Measurements from ENCODE around the gene IL12RB1. TPM values are rescaled to one million over a fixed set of nuclear protein-coding genes. Genes with fewer than 3 reads are reported as not detected.
A peak's percentile ranks its signal among the peaks of the same experiment; 100 is the strongest.

Gene IL12RB1
- total and polyA plus RNA-seq, 12 donors = 0.28 to 7.4 (median 1.8) TPM; not detected in 1

- intact Hi-C loops (cut with DNase I) = no loop called here
- Histone ChIP-seq H3K4me1 (replicated peaks in 1 of 2) (peaks cover 25 to 56% of the 10 kb centered on the region in 2 donors), H3K27me3 (no peaks in the 10 kb centered on the region), H3K27ac (peak overlapping the region; percentile 55 to 92 (median 85)), H3K36me3 (replicated peaks in 1 of 2) (no peaks in the 10 kb centered on the region), H3K4me3 (no peak overlapping the region), H3K9me3 (replicated peaks in 1 of 3) (no peaks in the 10 kb centered on the region)
- TF ChIP-seq, protein P1, sequence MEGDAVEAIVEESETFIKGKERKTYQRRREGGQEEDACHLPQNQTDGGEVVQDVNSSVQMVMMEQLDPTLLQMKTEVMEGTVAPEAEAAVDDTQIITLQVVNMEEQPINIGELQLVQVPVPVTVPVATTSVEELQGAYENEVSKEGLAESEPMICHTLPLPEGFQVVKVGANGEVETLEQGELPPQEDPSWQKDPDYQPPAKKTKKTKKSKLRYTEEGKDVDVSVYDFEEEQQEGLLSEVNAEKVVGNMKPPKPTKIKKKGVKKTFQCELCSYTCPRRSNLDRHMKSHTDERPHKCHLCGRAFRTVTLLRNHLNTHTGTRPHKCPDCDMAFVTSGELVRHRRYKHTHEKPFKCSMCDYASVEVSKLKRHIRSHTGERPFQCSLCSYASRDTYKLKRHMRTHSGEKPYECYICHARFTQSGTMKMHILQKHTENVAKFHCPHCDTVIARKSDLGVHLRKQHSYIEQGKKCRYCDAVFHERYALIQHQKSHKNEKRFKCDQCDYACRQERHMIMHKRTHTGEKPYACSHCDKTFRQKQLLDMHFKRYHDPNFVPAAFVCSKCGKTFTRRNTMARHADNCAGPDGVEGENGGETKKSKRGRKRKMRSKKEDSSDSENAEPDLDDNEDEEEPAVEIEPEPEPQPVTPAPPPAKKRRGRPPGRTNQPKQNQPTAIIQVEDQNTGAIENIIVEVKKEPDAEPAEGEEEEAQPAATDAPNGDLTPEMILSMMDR (IDR thresholded peaks at IDR 0.05) = no peak
- TF ChIP-seq POLR2A (IDR thresholded peaks at IDR 0.05) = no peak
- 28 to 42% (median 34%) methylated on average over 9 to 16 of the region's 16 CpGs for WGBS, 4 donors
- DNase-seq = peak; percentile 71 to 91 (median 83)
These were observed 66.3 kb downstream of the IL12RB1 start for GRCh38 chr19:18020212-18021085.

DNA sequence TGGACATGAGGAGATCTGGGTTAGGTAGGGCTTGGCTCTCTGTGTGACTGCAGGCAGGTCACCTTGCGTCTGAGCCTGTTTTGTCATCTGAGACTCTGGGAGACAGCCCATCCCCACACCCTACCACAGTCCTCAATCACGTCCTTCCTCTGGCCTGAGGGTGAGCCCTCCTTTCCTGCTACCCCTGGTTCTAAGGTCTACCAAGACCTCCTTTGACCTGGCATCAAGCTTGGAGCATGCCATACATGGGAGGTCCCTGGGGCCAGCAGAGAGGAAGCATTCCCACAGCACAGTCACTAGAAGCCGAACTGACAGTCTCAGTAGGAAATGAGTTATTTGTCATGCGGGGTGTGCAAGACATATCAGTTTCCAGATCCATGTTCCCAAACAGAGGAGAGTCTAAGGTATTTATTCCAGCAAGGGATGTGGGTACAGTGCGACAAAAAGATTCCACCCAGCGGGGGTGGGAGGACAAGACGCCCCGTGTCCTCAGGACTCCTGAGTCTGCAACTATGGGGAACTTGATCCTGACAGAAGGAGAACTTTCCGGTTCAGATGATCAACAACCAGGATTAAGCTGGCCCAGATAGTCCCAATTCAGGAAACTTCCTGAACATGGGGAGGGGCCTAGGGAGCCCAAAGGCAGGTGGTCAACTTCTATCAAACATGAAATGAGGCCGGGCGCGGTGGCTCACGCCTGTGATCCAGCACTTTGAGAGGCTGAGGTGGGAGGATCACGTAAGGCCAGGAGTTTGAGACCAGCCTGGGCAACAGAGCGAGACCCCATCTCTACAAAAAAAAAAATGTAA is 69.3 kb downstream of the IL12RB1 start:
- Histone ChIP-seq H3K27me3 (no peaks in the 10 kb centered on the region), H3K27ac (peak overlapping the region in 4 of 5 donors; percentile 51 to 83 (median 66)), H3K4me1 (replicated peaks in 1 of 2) (peaks cover 21 to 43% of the 10 kb centered on the region in 2 donors), H3K36me3 (replicated peaks in 1 of 2) (peaks cover 0 to 7% of the 10 kb centered on the region in 2 donors), H3K4me3 (no peak overlapping the region), H3K9me3 (replicated peaks in 1 of 3) (no peaks in the 10 kb centered on the region)
- intact Hi-C loops (cut with DNase I) = no loop called here
- WGBS, 4 donors = 60 to 70% (median 66%) methylated on average over 15 of the region's 15 CpGs
- TF ChIP-seq POLR2A (IDR thresholded peaks at IDR 0.05) = no peak
- TF ChIP-seq, protein P1 (IDR thresholded peaks at IDR 0.05) = no peak
- peak in 4 of 7 donors; percentile 29 to 67 (median 51) for DNase-seq

- peak overlapping the region in 3 of 5 donors; percentile 51 to 83 (median 78) for H3K27ac ChIP-seq
- no peaks in the 10 kb centered on the region for H3K9me3 ChIP-seq (replicated peaks in 1 of 3)
- H3K4me3 ChIP-seq = no peak overlapping the region
- no peaks in the 10 kb centered on the region for H3K27me3 ChIP-seq
- no peak for DNase-seq
- intact Hi-C loops (cut with DNase I) = no loop called here
- TF ChIP-seq, protein P1 (IDR thresholded peaks at IDR 0.05) = no peak
- TF ChIP-seq POLR2A (IDR thresholded peaks at IDR 0.05) = no peak
- 73 to 91% (median 86%) methylated on average over 9 to 14 of the region's 14 CpGs for WGBS, 4 donors
- H3K4me1 ChIP-seq (replicated peaks in 1 of 2) = peaks cover 9 to 32% of the 10 kb centered on the region in 2 donors
- H3K36me3 ChIP-seq (replicated peaks in 1 of 2) = peaks cover 0 to 13% of the 10 kb centered on the region in 2 donors
These were observed 70.4 kb downstream of the IL12RB1 start for GRCh38 chr19:18016209-18016910.

Measured in adrenal gland (tissue), 12 donors.